T-helper 2 cell (primary cell): ENCODE measurements around the gene PIGS.
"Not testable (repeated sequence)": the region's sequence is repeated elsewhere in the genome, so short reads cannot be mapped to it uniquely, and the experiment has no call there.

Experiments used
- DNase-seq, 5 experiments: peaks; one replicate each; pipeline versions ENCODE4 v3.0.0 to v3.0.0-alpha.2; 2012 to 2022

Gene PIGS

GRCh38 chr17:28528327-28529012, 42.9 kb downstream of the PIGS start:
- no peak for DNase-seq

DNA sequence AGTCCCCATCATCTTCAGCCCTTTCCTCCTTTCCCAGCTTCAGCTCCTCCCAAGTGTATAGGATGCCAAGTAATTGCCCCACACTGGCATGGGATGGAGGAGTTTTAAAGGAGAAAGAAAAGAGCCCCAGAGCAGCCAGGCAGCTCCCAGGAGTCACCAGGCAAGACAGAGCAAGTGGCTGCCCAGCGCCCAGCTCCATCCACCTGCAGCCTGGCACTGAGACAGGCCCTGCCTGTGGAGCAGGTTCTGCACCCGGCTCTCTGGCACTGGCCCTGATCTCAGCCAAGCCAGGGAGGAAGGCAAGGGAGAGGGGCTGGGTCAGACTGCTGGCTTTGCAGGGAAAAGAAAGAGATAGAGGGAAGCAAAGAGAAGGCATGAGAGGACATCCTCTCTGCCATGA, 43.5 kb downstream of the PIGS start:
- no peak for DNase-seq

- no peak for DNase-seq
Observed at GRCh38 chr17:28527181-28527681, 44.1 kb downstream of the PIGS start.

GRCh38 chr17:28526381-28526780, 44.9 kb downstream of the PIGS start:
- DNase-seq, result no peak

GRCh38 chr17:28524476-28525424, 46.6 kb downstream of the PIGS start:
- no peak for DNase-seq

DNA sequence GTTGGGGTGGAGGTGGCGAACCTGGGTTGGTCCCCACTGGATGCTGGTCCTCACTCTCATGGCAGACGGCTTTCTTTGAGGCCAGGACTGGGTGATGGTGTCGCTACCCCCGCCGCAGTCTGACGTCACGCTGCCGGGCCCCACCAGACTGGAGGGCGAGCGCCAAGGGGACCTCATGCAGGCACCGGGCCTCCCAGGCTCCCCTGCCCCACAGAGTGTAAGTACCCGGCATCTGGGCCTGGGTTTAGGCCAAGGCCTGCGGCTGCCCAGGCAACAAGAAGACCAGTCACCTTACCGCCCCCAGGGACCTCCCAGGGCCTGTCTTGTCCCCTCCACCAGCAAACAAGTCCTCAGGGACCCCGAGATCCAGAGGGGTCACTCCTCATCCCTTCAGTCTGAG, 47.4 kb downstream of the PIGS start:
- no peak for DNase-seq

GRCh38 chr17:28523186-28523585, 48.1 kb downstream of the PIGS start:
- DNase-seq, result no peak

DNA sequence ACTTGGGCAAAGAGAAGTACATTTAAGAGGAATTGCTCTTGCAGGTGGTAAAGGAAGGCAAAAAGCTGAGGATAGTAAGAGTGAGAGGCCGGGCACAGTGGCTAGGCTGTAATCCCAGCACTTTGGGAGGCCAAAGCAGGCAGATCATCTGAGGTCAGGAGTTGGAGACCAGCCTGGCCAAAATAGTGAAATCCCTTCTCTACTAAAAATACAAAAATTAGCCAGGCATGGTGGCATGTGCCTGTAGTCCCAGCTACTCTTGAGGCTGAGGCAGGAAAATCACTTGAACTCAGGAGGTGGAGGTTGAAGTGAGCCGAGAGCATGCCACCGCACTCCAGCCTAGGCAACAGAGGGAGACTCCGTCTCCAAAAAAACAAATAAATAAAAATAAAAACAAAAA, 49.0 kb downstream of the PIGS start:
- DNase-seq, result not testable (repeated sequence)

GRCh38 chr17:28521311-28522085, 49.8 kb downstream of the PIGS start:
- no peak for DNase-seq

GRCh38 chr17:28520687-28521086, 50.6 kb downstream of the PIGS start:
- no peak for DNase-seq

GRCh38 chr17:28519236-28519635, 52.1 kb downstream of the PIGS start:
- peak in 1 of 5 experiments; percentile 36 for DNase-seq

DNA sequence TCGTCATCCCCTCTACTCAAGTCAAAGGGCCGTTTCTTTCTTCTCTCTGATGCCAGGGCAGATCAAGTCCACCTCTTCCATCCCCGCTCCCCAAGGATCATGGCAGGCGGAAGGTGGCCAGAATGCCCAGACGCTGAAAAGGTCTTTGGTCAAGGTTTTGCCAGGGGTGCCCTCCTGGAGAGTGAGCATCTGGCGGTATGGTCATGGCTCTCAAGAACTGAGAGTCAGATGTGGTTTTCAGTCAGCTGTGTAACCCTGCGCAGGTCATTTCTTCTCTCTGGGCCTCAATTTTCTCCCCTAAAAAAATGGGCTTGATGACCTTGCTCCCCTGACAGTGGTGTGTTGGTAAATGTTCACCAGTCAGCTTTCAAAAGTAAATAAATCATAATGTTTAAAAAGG, 52.7 kb downstream of the PIGS start:
- no peak for DNase-seq

GRCh38 chr17:28518132-28518531, 53.2 kb downstream of the PIGS start:
- DNase-seq, result no peak

GRCh38 chr17:28515518-28515917, 55.8 kb downstream of the PIGS start:
- no peak for DNase-seq

DNA sequence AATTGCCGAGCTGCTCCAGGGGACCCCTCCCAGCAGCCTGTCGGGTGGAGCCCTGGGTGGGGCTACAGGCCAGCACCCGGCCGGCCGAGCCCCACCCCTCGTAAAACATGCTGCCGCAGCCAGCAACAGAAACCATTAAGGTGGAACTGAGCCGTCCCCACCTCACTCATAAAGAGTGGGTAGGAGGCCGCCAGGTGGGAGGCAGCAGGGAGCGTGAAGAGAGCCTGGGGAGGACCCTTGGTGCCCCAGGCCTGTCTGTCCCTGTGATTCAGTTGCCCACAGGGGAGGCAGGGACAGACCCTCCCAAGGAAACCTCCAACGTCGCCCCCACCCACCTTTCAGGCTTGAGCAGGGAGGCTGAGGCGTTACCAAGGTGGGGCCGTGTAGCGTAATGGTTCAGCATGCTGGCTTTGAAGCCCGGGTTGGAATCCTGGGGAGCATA, 56.7 kb downstream of the PIGS start:
- DNase-seq, result no peak

DNA sequence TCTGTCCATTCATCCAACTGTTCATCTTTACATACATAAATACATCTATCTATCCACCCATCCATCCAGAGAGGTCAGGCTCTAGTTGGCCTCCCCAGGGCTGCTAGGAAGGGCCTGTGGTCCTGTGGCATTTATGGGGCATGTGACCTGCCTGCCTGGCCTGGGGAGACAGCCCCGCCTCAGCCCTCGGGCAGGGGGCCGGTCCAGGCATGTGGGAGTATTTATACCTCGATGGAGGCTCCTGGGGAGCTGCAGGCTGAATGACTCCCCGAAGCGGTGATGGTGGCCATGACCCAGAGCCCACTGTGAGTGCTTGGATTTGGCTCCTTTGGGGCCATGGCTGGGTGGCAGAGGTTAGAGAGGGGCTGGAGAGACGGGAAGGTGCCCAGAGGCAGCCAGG, 57.8 kb downstream of the PIGS start:
- DNase-seq, result no peak

GRCh38 chr17:28511858-28512461, 59.4 kb downstream of the PIGS start:
- no peak for DNase-seq

- DNase-seq, result no peak
Observed at GRCh38 chr17:28509789-28510188, 61.5 kb downstream of the PIGS start.

DNA sequence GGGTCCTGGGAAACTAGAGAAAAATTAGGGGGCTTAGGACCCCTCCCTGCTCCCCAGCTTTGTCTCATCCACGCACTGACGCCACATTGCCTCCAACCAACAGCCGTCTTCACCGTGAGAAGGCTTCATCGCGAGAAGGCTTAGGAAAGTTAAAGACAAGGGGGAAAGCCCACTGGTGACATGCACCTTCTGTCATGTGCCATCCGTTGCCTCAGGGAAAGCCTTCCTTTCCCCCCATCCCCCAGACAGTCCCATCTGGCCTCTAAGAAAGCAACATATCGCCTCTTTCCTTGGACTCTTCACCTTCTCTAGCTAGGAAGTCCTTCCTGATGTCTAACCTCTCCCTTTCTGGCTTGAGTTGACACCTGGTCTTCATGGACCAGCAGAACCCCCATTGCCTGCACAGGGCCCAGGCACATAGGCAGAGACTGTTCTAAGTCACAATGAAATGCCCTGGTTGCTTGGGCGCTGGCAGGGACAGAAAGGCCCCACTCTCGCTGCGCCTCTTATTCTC, 63.1 kb downstream of the PIGS start:
- DNase-seq, result no peak

DNA sequence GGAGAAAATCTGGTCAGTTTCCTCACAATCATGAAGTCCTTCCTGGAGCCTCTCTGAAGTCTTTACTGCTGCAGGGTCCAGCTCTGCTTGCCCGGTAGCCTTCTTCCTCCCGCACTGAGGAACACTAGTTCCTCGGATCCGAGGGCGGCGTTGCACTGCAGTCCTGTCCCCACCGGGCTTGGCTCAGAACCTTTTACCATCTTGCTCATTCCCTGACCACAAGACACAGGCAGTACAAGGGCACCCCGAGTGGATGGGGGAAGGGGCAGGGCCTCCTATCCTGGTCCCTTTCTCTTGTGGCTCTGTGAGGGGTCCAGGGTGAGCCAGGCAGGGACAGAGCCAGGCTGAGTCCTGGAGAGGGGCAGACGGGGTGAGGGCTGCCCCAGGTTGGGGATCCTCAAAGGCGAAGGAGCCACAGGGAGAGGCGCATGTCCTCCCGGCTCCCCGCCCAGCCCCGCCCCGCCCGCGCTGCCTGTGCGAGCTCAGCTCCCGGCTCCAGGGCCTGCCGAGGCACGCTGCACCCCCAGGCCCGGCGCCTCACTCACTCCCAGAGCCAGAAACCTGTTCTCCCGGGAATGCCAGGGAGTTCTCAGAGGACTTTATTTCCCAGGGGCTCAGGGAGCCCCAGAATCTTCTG, 63.6 kb downstream of the PIGS start:
- DNase-seq, result no peak

- no peak for DNase-seq
Observed at GRCh38 chr17:28506763-28507487, 64.4 kb downstream of the PIGS start.
